Kidney epithelial cell (primary cell): Measurements from ENCODE around the gene HOXB1. TPM values are rescaled to one million over a fixed set of nuclear protein-coding genes. Genes with fewer than 3 reads are reported as not detected.

Experiments used
- DNase-seq: peaks from one replicate; pipeline ENCODE4 v3.0.0-alpha.2; 2010; ENCODE audit warnings: low read depth
- H3K27me3 ChIP-seq: 2 replicates; pipeline ENCODE4 v1.6.0; 2011; ENCODE audit warnings: low read length; ENCODE audit not compliant: control insufficient read depth, insufficient read depth
- H3K36me3 ChIP-seq: 2 replicates; pipeline ENCODE4 v1.5.1; 2011; ENCODE audit warnings: low read length; ENCODE audit not compliant: control insufficient read depth, insufficient read depth
- H3K4me3 ChIP-seq: 2 replicates; pipeline ENCODE4 v1.5.1; 2011; ENCODE audit warnings: low read depth, mild to moderate bottlenecking, control low read depth, low read length
- total RNA-seq: library from RNA; depleted of rRNA; stranded (reverse); fragments of >200 nt; gene quantifications from 2 replicates; pipeline ENCODE4 v1.2.3, GENCODE V29; 2015
- TF ChIP-seq, protein P1 (sequence below): IDR thresholded peaks from 2 replicates; pipeline ENCODE4 v1.5.1; 2011; ENCODE audit warnings: mild to moderate bottlenecking, moderate library complexity, low read length, control low read depth, inconsistent platforms; ENCODE audit not compliant: insufficient read depth, poor library complexity, severe bottlenecking

HOXB1 gene
- total RNA-seq, 1 donor from 2014 or later: not detected

DNA sequence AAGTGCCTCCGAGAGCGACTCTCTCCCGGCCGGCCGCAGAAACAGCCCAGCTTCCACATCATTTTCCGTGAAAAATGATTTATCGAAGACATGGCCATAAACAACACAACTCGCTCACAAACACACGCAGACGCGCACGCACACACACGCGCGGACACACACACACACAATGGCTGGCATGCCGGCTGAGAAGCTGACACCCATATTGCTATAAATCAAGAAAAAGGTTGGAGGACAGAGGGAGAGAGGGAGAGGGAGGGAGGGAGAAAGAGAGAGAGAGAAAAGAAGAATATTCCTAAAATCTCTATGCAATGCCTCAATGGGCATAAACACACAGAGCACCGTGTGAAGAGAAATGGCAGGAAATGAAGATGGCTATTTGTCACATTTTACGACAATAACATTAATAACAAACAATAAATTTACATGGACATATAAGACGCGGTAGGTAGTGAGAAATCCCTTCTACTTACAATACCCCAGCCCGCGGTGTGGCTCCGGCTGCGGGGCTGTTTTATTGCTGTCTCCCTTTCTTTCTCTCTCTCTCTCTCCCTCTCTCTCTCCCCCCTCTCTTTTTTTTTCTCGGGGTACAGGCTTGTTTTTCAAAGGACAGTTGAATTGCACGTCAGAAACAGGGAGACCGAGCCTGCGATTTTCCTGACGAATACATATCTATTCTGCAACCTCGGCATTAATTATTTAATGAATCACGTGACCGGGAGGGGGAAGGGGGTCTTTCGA is 37.9 kb upstream of the HOXB1 start:
- peaks cover 1% of the 10 kb centered on the region for H3K36me3 ChIP-seq
- TF ChIP-seq, protein P1, sequence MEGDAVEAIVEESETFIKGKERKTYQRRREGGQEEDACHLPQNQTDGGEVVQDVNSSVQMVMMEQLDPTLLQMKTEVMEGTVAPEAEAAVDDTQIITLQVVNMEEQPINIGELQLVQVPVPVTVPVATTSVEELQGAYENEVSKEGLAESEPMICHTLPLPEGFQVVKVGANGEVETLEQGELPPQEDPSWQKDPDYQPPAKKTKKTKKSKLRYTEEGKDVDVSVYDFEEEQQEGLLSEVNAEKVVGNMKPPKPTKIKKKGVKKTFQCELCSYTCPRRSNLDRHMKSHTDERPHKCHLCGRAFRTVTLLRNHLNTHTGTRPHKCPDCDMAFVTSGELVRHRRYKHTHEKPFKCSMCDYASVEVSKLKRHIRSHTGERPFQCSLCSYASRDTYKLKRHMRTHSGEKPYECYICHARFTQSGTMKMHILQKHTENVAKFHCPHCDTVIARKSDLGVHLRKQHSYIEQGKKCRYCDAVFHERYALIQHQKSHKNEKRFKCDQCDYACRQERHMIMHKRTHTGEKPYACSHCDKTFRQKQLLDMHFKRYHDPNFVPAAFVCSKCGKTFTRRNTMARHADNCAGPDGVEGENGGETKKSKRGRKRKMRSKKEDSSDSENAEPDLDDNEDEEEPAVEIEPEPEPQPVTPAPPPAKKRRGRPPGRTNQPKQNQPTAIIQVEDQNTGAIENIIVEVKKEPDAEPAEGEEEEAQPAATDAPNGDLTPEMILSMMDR: no peak

DNA sequence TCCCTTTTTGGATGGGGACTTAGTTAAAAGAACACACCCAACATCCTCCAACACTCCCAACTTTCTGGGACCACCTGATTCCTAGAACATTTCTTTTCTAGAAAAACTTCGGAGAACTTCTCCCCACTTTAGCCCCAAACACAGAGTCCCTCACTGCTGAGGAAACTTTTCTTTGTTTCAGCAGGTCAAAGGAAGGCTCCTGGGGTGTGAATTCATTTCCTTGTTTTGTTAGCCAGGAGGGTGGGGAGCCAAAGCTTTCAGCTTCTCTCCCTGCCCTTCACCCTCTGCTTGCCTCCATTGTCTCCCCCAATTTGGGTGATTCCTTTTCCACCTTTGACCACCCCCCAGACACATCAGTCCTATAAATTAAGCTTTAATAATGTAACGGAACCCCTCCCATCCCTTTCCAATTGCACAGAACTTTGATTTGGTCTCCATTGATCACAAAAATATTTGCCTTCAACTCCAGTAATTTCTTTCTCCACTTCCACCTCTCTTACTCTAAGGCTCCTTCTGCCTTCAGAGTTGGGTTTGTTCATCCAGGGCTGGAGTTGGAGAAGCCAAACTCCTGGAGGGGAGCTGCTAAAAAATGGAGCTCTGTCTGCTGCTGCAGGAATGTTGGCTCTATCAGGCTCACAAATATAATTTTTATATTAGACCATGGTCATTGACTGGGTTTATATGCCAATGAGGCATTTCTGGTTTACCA is 37.0 kb upstream of the HOXB1 start:
- no peak overlapping the region for H3K4me3 ChIP-seq
- TF ChIP-seq, protein P1: no peak
- H3K36me3 ChIP-seq: peaks cover 3% of the 10 kb centered on the region
- no peaks in the 10 kb centered on the region for H3K27me3 ChIP-seq
- DNase-seq: no peak

More for the DNA sequence above, 37.9 kb upstream of the HOXB1 start:
- Histone ChIP-seq H3K27me3 (no peaks in the 10 kb centered on the region), H3K4me3 (peak overlapping the region; percentile 26)
- DNase-seq: no peak

DNA sequence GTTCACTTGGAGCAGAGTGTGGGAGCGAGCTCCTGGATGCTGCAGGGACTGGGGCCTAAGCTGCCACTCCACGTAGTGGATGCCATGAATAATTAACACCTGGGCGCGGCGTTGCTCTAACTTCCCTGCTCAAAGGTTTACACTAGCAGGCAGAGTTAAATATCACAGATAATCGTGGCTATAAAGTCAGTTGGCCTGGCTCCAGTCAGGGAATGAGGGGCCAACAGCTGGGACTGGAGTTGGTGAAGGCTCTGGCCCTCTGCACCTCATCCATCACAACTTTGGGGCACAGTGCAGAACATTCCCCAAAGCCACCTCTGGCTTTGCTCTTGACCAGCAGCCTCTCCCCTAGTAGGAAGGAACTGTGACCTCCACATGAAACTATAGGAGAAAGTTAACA is 36.4 kb upstream of the HOXB1 start:
- no peak for DNase-seq
- H3K27me3 ChIP-seq: no peaks in the 10 kb centered on the region
- H3K4me3 ChIP-seq: no peak overlapping the region
- H3K36me3 ChIP-seq: peaks cover 3% of the 10 kb centered on the region
- TF ChIP-seq, protein P1: no peak

DNA sequence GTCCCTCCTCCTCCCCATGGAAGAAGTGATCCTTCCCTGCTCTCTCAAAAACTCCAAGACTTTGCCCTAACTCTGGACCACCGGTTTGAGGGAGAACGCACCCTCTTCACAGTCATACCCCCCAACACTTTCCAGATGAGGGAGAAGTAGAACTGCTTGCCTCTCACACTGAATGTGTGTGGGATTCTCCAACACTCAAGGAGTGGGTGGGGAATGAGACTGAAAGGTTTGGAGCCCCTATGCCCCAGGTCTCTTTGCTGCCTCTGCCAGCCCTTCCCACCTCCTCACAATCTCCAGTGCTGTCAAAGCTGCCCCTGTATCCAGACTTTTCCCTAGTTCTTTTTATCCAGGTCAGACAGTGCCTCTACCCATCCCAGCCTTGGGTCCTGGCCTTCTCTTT is 35.9 kb upstream of the HOXB1 start:
- Histone ChIP-seq H3K36me3 (peaks cover 3% of the 10 kb centered on the region), H3K4me3 (no peak overlapping the region), H3K27me3 (no peaks in the 10 kb centered on the region)
- TF ChIP-seq, protein P1: no peak
- DNase-seq: no peak

DNA sequence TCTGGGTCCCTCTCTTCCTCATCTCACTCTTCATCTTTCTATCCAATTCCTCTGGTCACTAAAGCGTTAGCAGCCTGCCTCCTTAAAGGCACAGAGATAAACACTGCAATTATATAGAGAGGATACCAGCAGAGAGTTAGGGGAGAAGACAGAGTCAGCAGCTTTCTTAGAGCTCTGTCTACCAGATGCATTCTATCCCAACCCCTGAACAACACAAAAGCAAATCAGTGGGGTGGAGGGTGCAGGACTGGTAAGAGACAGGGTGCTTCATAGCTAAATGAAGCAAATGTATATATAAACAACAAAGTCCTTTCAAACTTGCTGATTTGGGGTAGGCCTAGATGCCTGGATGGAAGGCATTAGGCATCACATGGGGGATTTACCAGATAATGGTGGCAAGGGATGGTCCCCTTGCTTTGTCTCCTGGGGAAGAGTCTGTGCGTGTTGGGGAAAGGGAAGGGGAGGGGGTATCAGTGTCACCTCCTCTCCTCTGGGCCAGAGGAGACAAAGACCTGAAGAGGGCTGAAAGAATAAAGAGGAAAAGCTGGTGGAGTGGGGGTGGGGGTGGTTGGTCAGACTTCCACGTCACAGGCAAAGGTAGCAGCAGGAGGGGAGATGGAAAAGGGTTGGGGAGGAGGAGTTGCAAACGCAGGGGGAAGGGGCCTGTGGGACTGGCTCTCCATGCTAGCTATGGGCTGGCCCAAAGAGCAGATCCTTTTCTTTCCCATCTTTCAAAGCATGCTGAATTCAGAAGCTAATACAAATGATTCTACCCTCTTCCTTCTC is 35.3 kb upstream of the HOXB1 start:
- TF ChIP-seq, protein P1: no peak
- Histone ChIP-seq H3K4me3 (no peak overlapping the region), H3K27me3 (no peaks in the 10 kb centered on the region), H3K36me3 (peaks cover 3% of the 10 kb centered on the region)
- no peak for DNase-seq
